ENCODE results near the gene CDHR1.

Gene CDHR1

GRCh38 chr10:84233940-84234339 lies 39.6 kb downstream of the CDHR1 start:
- no peak for TF ChIP-seq CTCF (IDR thresholded peaks at IDR 0.05; ENCODE audit: low read depth, low read length)
- DNase-seq (ENCODE audit: low read depth in 2 of 2), result no peak
- H3K4me3 ChIP-seq (replicated peaks in 1 of 2; ENCODE audit: low read depth in 2 of 2, low read length in 2 of 2), result no peak overlapping the region

- DNase-seq (ENCODE audit: low read depth in 2 of 2), result no peak
- TF ChIP-seq CTCF (IDR thresholded peaks at IDR 0.05; ENCODE audit: low read depth, low read length), result no peak
- no peak overlapping the region for H3K4me3 ChIP-seq (replicated peaks in 1 of 2; ENCODE audit: low read depth in 2 of 2, low read length in 2 of 2)
Measured at GRCh38 chr10:84234479-84234878, 40.1 kb downstream of the CDHR1 start.

GRCh38 chr10:84235096-84235495 lies 40.8 kb downstream of the CDHR1 start:
- TF ChIP-seq CTCF (IDR thresholded peaks at IDR 0.05; ENCODE audit: low read depth, low read length), result no peak
- H3K4me3 ChIP-seq (replicated peaks in 1 of 2; ENCODE audit: low read depth in 2 of 2, low read length in 2 of 2), result no peak overlapping the region
- DNase-seq (ENCODE audit: low read depth in 2 of 2), result no peak

GRCh38 chr10:84236807-84237198 lies 42.5 kb downstream of the CDHR1 start:
- no peak for DNase-seq (ENCODE audit: low read depth in 2 of 2)
- no peak overlapping the region for H3K4me3 ChIP-seq (replicated peaks in 1 of 2; ENCODE audit: low read depth in 2 of 2, low read length in 2 of 2)
- no peak for TF ChIP-seq CTCF (IDR thresholded peaks at IDR 0.05; ENCODE audit: low read depth, low read length)

- TF ChIP-seq CTCF (IDR thresholded peaks at IDR 0.05; ENCODE audit: low read depth, low read length), result no peak
- no peak overlapping the region for H3K4me3 ChIP-seq (replicated peaks in 1 of 2; ENCODE audit: low read depth in 2 of 2, low read length in 2 of 2)
- DNase-seq (ENCODE audit: low read depth in 2 of 2), result no peak
Measured at GRCh38 chr10:84237199-84238051, 43.1 kb downstream of the CDHR1 start.

- H3K4me3 ChIP-seq (replicated peaks in 1 of 2; ENCODE audit: low read depth in 2 of 2, low read length in 2 of 2), result no peak overlapping the region
- DNase-seq (ENCODE audit: low read depth in 2 of 2), result no peak
- no peak for TF ChIP-seq CTCF (IDR thresholded peaks at IDR 0.05; ENCODE audit: low read depth, low read length)
Measured at GRCh38 chr10:84238909-84239308, 44.6 kb downstream of the CDHR1 start.
